Naive thymus-derived CD8-positive, alpha-beta T cell (primary cell): Measurements from ENCODE around the gene CCSER1. TPM values are rescaled to one million over a fixed set of nuclear protein-coding genes. Genes with fewer than 3 reads are reported as not detected.
"Not testable (repeated sequence)": the region's sequence is repeated elsewhere in the genome, so short reads cannot be mapped to it uniquely, and the experiment has no call there.

Experiments used
- ATAC-seq, 2 donors: fragments of 150-1000 bp; cut with Tn5 transposase in 1 of 2; sonication (Bioruptor Pico), chemical (Tn5 transposase) in 1 of 2; 1 replicate in 1 of 2; 2 replicates in 1 of 2; pipeline ENCODE4 v1.10.0; 2021; ENCODE audit warnings: mild to moderate bottlenecking in 2 of 2, moderate library complexity in 2 of 2
- POLR2A ChIA-PET: fragments of 350-600 bp; sonication (Branson Sonifier 250); formaldehyde crosslinking; loops from one replicate; lab custom pipeline; 2021; ENCODE audit warnings: antibody characterized with exemption; lab: Charles Lee
- DNase-seq, 10 donors: peaks; one replicate each; pipeline versions ENCODE4 v3.0.0 to v3.0.0-alpha.2; 2020 to 2022
- H3K27ac Mint-ChIP-seq, 10 donors: one replicate each; pipeline ENCODE4 v1.8.0; 2020 to 2022; ENCODE audit warnings: mild to moderate bottlenecking in 10 of 10, mixed read lengths in 10 of 10, moderate library complexity in 4 of 10, inconsistent platforms in 1 of 10
- H3K27me3 Mint-ChIP-seq, 5 donors: one replicate each; pipeline ENCODE4 v1.8.0; 2021 to 2022; ENCODE audit warnings: mixed read lengths in 5 of 5
- H3K36me3 Mint-ChIP-seq, 3 donors: one replicate each; pipeline ENCODE4 v1.8.0; 2020 to 2022; ENCODE audit warnings: mixed read lengths in 3 of 3, mild to moderate bottlenecking in 2 of 3, inconsistent platforms in 1 of 3
- H3K4me1 Mint-ChIP-seq, 4 donors: one replicate each; pipeline ENCODE4 v1.8.0; 2021 to 2022; ENCODE audit warnings: mixed read lengths in 4 of 4
- H3K4me3 Mint-ChIP-seq, 10 donors: one replicate each; pipeline ENCODE4 v1.8.0; 2020 to 2022; ENCODE audit warnings: mild to moderate bottlenecking in 10 of 10, mixed read lengths in 10 of 10, moderate library complexity in 6 of 10, inconsistent platforms in 1 of 10
- H3K9me3 Mint-ChIP-seq, 9 donors: one replicate each; pipeline ENCODE4 v1.8.0; 2020 to 2022; ENCODE audit warnings: mixed read lengths in 9 of 9, mild to moderate bottlenecking in 3 of 9, inconsistent platforms in 1 of 9, moderate library complexity in 1 of 9
- polyA plus RNA-seq, 3 donors: library from polyadenylated mRNA; unstranded; fragments of 300-500 nt; fragmentation: Illumina TruSeq; gene quantifications; one replicate each; pipeline ENCODE4 v1.2.3, GENCODE V29; 2021
- total RNA-seq, 8 experiments: library from RNA in 2 of 8; stranded (reverse) in 2 of 8; gene quantifications; one replicate each; pipeline ENCODE4 v1.2.3 and lab custom pipeline; 2021 to 2026

Gene CCSER1
- total and polyA plus RNA-seq, 5 experiments from 2014 or later, result 0.19 to 0.47 TPM; not detected in 3

DNA sequence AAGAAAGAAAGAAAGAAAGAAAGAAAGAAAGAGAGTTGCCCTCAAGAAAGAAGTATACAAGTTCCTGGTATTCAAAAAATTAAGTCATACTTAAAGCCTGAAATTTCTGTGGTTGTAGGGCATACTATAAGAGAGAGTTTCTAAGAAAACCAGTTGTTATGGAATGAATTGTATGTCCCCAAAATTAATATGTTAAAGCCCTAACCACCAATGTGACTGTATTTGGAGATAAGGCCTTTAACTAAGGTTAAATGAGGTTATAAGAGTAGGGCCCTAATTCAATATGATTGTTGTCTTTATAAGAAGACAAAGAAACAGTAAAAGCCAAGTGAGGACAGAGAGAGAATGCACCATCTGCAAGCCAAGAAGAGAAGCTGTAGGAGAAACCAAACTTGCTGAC lies 521.1 kb downstream of the CCSER1 start:
- Mint-ChIP-seq H3K9me3 (peaks cover 8 to 21% (median 13%) of the 10 kb centered on the region in 9 donors), H3K4me3 (no peak overlapping the region), H3K4me1 (no peaks in the 10 kb centered on the region), H3K36me3 (no peaks in the 10 kb centered on the region), H3K27ac (no peak overlapping the region), H3K27me3 (peaks cover 0 to 2% (median 0%) of the 10 kb centered on the region in 5 donors)
- POLR2A ChIA-PET, result no interaction called here
- ATAC-seq, result no peak
- DNase-seq, result no peak

DNA sequence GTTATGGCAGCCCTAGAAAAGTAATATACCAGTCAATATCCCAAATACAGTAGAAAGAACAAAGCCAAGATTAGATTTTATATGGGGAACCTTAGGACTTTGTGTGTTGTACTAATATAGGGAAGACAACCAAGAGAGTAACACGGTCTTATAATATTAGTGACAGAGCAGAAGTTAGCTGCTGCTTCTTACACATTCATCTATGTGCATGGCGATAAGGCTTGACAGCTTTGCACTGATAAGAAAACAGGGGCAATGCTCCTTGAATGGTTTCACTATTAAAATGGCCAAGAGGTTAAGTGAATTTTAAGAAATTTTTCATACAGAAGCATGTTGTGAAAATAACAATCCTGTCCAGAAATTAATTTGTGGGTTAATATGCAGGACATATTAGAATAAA lies 521.6 kb downstream of the CCSER1 start:
- Mint-ChIP-seq H3K36me3 (no peaks in the 10 kb centered on the region), H3K27me3 (peaks cover 0 to 2% (median 0%) of the 10 kb centered on the region in 5 donors), H3K9me3 (peaks cover 8 to 21% (median 13%) of the 10 kb centered on the region in 9 donors), H3K4me3 (no peak overlapping the region), H3K27ac (no peak overlapping the region), H3K4me1 (no peaks in the 10 kb centered on the region)
- no peak for ATAC-seq
- no peak for DNase-seq
- POLR2A ChIA-PET, result no interaction called here

DNA sequence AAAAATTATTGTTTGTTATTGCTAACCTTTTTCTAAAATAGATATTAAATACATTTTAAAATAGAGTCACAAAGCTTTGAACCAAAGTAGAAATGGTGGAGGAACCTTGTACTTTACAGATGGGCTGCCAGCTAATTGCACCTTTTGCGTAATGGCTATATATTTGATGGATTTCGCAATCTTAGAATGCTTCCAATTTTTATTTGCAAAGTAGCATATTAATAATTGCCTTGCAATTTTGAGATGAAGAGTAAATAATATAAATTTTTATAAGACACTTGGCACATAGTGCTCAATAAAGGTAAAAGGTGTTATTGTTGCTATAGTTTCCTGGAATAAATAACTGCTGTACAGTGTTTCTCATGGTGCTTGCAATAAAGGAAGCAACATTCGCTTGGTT lies 533.5 kb downstream of the CCSER1 start:
- no peaks in the 10 kb centered on the region for H3K27me3 Mint-ChIP-seq
- no peak for DNase-seq
- POLR2A ChIA-PET, result no interaction called here
- no peak for ATAC-seq
- no peak overlapping the region for H3K4me3 Mint-ChIP-seq
- H3K36me3 Mint-ChIP-seq, result no peaks in the 10 kb centered on the region
- H3K4me1 Mint-ChIP-seq, result no peaks in the 10 kb centered on the region
- H3K27ac Mint-ChIP-seq, result no peak overlapping the region
- peaks cover 0 to 14% (median 2%) of the 10 kb centered on the region in 9 donors for H3K9me3 Mint-ChIP-seq

DNA sequence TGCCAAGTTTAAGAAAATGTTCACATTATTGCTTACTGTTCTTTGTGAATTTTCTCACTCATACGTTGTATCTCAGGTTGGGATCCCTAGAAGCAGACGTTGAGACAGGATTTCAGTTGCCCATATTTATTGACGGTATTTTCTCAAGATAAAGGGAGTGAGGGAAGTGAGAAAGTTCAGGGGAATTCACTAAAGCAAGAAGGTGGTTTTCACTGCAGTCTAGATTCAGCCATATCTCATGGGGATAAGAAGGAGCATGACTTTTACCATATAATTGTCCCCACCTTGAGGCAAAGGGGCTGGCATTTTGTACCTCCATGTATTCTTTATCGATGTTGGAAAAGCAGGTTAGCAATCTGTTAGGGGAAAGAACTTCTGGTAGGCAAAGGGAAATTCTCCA lies 543.0 kb downstream of the CCSER1 start:
- no peak for ATAC-seq
- POLR2A ChIA-PET, result no interaction called here
- Mint-ChIP-seq H3K4me3 (no peak overlapping the region), H3K27ac (no peak overlapping the region), H3K27me3 (no peaks in the 10 kb centered on the region), H3K36me3 (no peaks in the 10 kb centered on the region), H3K9me3 (peaks cover 0 to 26% (median 2%) of the 10 kb centered on the region in 9 donors), H3K4me1 (no peaks in the 10 kb centered on the region)
- DNase-seq, result no peak

DNA sequence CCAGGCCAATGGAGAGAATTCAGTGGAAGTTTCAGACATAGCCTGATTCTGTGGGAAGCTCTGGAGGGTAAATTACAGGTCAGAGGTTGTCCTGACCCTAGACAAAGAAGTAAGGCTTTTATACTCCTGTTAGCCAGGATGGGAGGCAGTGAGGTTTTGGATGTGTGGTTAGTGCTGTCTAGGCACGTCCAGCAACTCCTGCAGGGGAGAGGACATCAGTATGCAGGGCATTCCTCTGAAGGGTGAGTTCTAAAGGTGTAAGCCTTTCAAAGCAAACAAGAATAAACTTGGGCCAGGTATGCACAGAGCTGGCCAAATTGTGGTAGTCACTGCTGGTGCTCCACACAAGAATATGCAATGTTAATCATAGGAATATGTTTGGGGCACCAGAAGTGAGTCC lies 562.5 kb downstream of the CCSER1 start:
- peaks cover 0 to 10% (median 0%) of the 10 kb centered on the region in 9 donors for H3K9me3 Mint-ChIP-seq
- H3K4me3 Mint-ChIP-seq, result no peak overlapping the region
- H3K27ac Mint-ChIP-seq, result no peak overlapping the region
- POLR2A ChIA-PET, result no interaction called here
- no peaks in the 10 kb centered on the region for H3K36me3 Mint-ChIP-seq
- ATAC-seq (no peak), DNase-seq (no peak)
- H3K4me1 Mint-ChIP-seq, result no peaks in the 10 kb centered on the region
- H3K27me3 Mint-ChIP-seq, result no peaks in the 10 kb centered on the region

DNA sequence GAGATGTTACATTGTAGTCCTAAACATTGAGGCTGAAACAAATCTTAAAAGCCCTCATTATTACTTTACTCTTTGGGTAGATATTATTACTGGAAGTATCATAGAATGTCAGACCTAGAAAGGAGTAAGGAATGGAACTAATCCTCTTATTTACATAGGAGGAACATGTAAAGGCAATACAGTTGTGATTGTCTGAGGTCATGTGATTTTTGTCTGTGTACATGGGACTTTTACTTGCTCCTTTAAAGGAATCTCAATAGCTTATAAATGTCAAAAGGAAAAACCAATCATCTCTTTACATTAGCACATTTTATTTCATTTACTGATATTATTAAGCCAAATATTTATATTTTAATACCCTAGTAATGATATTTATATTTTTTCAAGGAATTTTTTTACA lies 568.2 kb downstream of the CCSER1 start:
- DNase-seq (no peak), ATAC-seq (no peak)
- peaks cover 0 to 13% (median 2%) of the 10 kb centered on the region in 9 donors for H3K9me3 Mint-ChIP-seq
- POLR2A ChIA-PET, result no interaction called here
- H3K27me3 Mint-ChIP-seq, result no peaks in the 10 kb centered on the region
- H3K27ac Mint-ChIP-seq, result no peak overlapping the region
- no peaks in the 10 kb centered on the region for H3K36me3 Mint-ChIP-seq
- H3K4me3 Mint-ChIP-seq, result no peak overlapping the region
- no peaks in the 10 kb centered on the region for H3K4me1 Mint-ChIP-seq

DNA sequence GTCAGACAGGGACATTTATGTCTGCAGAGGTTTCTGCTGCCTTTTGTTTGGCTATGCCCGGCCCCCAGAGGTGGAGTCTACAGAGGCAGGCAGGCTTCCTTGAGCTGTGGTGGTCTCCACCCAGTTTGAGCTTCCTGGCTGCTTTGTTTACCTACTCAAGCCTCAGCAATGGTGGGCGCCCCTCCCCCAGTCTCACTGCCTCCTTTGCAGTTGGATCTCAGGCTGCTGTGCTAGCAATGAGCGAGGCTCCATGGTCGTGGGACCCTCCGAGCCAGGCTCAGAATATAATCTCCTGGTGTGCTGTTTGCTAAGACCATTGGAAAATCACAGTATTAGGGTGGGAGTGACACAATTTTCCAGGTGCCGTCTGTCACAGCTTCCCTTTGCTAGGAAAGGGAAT lies 578.3 kb downstream of the CCSER1 start:
- H3K4me1 Mint-ChIP-seq, H3K36me3 Mint-ChIP-seq, DNase-seq, H3K27me3 Mint-ChIP-seq, H3K4me3 Mint-ChIP-seq, ATAC-seq, POLR2A ChIA-PET, H3K27ac Mint-ChIP-seq: not testable (repeated sequence)
- H3K9me3 Mint-ChIP-seq, result peaks cover 0 to 22% (median 11%) of the 10 kb centered on the region in 9 donors

DNA sequence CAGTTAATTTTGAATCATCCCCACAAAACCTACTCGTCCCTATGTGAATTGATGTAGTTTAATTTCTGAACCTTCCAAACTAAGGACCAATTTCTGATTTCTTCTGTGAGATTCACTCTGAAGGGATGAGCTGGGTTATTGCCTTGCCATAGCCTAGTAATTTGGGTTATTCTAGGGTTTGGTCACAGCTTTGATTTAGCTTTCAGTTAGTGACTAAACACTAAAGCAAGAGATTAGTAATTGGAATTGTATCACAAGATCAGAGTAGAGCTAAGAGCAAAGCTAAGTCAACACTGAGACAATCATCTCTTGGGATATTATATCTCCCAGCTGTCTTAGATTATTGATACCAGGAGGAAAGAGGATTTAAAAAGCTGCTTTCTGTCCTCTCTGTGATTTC lies 588.0 kb downstream of the CCSER1 start:
- Mint-ChIP-seq H3K27me3 (no peaks in the 10 kb centered on the region), H3K4me1 (no peaks in the 10 kb centered on the region), H3K9me3 (peaks cover 0 to 17% (median 7%) of the 10 kb centered on the region in 9 donors), H3K36me3 (no peaks in the 10 kb centered on the region), H3K27ac (no peak overlapping the region), H3K4me3 (no peak overlapping the region)
- ATAC-seq (no peak), DNase-seq (no peak)
- POLR2A ChIA-PET, result no interaction called here

DNA sequence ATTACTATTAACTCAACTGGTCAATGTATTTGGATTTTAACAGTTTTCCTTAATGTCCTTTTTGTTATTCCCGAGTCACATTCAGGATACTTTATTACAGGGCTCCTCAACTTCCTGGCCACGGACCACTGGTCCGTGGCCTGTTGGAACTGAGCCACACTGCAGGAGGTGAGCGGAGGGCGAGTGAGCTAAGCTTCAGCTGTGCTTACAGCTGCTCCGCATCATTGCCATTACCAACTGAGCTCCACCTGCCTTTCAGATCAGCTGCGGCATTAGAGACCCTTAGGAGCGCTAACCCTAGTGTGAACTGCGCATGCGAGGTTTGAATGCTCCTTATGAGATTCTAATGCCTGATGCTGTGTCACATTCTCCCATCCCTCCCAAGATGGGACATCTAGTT lies 591.7 kb downstream of the CCSER1 start:
- H3K27ac Mint-ChIP-seq, result no peak overlapping the region
- DNase-seq (no peak), ATAC-seq (no peak)
- no peaks in the 10 kb centered on the region for H3K36me3 Mint-ChIP-seq
- no peaks in the 10 kb centered on the region for H3K27me3 Mint-ChIP-seq
- POLR2A ChIA-PET, result no interaction called here
- no peaks in the 10 kb centered on the region for H3K4me1 Mint-ChIP-seq
- H3K4me3 Mint-ChIP-seq, result no peak overlapping the region
- H3K9me3 Mint-ChIP-seq, result peaks cover 0 to 11% (median 0%) of the 10 kb centered on the region in 9 donors

DNA sequence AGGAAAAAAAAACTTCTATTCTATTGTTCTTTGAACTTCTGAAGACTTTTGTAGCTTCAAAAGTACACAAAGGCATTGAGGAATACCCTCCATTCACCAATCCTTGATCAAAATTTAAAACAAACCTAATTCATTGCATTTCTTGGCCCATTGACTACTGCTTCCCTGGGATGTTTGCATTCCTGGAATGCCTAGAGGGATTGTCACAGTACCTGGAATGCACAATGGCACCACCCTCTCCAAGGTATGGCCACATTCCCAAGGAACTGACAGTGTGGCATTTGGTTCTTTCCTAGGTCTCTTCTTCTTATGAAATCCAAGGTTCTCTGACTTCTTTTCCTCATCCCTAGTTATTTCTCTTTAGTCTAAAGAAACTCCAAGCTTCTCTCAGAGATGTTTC lies 600.7 kb downstream of the CCSER1 start:
- Mint-ChIP-seq H3K9me3 (peaks cover 0 to 20% (median 0%) of the 10 kb centered on the region in 9 donors), H3K4me1 (no peaks in the 10 kb centered on the region), H3K36me3 (no peaks in the 10 kb centered on the region), H3K4me3 (no peak overlapping the region), H3K27me3 (no peaks in the 10 kb centered on the region), H3K27ac (no peak overlapping the region)
- DNase-seq (no peak), ATAC-seq (no peak)
- POLR2A ChIA-PET, result no interaction called here

DNA sequence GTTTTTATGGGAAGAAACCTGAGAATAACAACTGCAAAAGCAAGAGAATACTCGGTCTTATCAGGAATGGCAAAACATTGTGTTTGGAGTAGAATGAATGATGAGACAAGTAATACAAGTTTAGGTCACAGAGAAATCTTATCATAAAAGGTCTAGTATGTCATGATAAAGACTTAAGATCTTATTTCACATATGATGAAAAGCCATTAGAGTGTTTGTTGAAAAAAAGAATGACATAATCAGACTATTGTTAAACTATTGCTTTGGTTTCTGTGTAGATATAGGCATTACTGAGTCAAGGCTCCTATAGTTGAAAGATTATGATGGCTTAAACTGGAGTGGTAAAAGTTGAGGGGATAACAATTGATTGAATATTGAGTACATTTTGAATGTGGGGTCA lies 603.6 kb downstream of the CCSER1 start:
- H3K9me3 Mint-ChIP-seq, result peaks cover 0 to 26% (median 0%) of the 10 kb centered on the region in 9 donors
- POLR2A ChIA-PET, result no interaction called here
- no peaks in the 10 kb centered on the region for H3K27me3 Mint-ChIP-seq
- H3K36me3 Mint-ChIP-seq, result no peaks in the 10 kb centered on the region
- H3K4me3 Mint-ChIP-seq, result no peak overlapping the region
- no peak for DNase-seq
- no peaks in the 10 kb centered on the region for H3K4me1 Mint-ChIP-seq
- H3K27ac Mint-ChIP-seq, result no peak overlapping the region
- no peak for ATAC-seq

DNA sequence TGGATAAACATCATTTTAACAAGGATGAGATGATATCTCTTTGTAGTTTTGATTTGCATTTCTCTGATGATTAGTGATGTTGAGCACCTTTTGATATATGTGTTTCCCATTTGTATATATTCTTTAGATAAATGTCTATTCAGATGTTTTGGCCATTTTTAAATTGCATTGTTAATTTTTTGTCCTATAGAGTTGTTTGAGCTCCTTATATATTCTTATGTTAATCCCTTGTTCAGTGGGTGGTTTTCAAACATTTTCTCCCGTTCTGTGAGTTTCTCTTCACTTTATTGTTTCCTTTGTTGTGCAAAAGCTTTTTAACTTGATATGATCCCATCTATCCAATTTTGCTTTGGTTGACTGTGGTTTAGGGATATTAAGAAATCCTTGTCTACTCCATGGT lies 606.0 kb downstream of the CCSER1 start:
- no peak for DNase-seq
- POLR2A ChIA-PET, result no interaction called here
- H3K9me3 Mint-ChIP-seq, result peaks cover 0 to 20% (median 3%) of the 10 kb centered on the region in 9 donors
- no peak for ATAC-seq
- no peaks in the 10 kb centered on the region for H3K4me1 Mint-ChIP-seq
- H3K36me3 Mint-ChIP-seq, result no peaks in the 10 kb centered on the region
- no peak overlapping the region for H3K27ac Mint-ChIP-seq
- H3K27me3 Mint-ChIP-seq, result no peaks in the 10 kb centered on the region
- no peak overlapping the region for H3K4me3 Mint-ChIP-seq

DNA sequence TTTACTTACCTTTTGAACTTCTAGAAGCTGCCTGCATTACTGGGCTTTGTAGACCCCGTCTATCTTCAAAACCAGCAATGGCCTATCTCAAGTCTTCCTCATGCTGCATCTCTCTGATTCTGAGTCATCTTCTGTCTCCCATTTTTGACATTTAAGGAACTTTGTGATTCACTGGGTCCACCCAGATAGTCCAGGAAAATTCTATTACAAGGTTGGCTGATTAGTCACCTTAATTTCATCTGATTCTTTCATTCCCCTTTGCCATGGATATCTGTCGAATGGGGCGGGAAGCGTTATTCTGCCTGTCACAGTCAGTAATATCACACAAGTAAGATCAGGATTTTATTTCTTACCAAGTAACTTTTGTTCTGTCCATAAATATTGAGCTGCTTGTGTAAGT lies 618.0 kb downstream of the CCSER1 start:
- no peak overlapping the region for H3K27ac Mint-ChIP-seq
- H3K36me3 Mint-ChIP-seq, result no peaks in the 10 kb centered on the region
- DNase-seq (no peak), ATAC-seq (no peak)
- no peaks in the 10 kb centered on the region for H3K27me3 Mint-ChIP-seq
- POLR2A ChIA-PET, result no interaction called here
- no peak overlapping the region for H3K4me3 Mint-ChIP-seq
- no peaks in the 10 kb centered on the region for H3K4me1 Mint-ChIP-seq
- H3K9me3 Mint-ChIP-seq, result peaks cover 0 to 15% (median 4%) of the 10 kb centered on the region in 9 donors

DNA sequence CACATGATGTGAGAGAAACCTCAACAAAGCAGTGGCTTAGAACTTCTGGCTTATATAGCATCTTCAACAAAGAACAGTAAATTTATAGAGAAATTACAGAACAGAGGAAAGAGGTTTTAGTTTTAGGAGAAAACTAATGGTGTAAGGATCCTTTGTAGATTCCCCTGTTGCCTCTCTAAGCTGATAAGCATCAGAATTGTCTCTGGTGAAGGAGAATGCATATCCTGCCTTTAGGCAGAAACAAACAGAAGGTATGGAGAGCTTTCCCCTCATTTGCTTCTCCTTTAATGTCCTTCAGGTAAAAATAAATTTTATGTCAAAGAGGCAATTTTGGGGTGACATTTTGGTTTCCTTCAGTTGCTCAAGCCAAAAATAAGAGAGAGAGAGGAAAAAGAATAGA lies 625.9 kb downstream of the CCSER1 start:
- POLR2A ChIA-PET, result no interaction called here
- no peaks in the 10 kb centered on the region for H3K36me3 Mint-ChIP-seq
- no peak overlapping the region for H3K4me3 Mint-ChIP-seq
- DNase-seq, result no peak
- no peaks in the 10 kb centered on the region for H3K27me3 Mint-ChIP-seq
- no peak for ATAC-seq
- no peaks in the 10 kb centered on the region for H3K4me1 Mint-ChIP-seq
- H3K27ac Mint-ChIP-seq, result no peak overlapping the region
- H3K9me3 Mint-ChIP-seq, result peaks cover 0 to 11% (median 1%) of the 10 kb centered on the region in 9 donors
